Heart left ventricle (tissue), 16 donors: ENCODE data around the gene ST6GALNAC4. TPM values are rescaled to one million over a fixed set of nuclear protein-coding genes. Genes with fewer than 3 reads are reported as not detected.
A peak's percentile ranks its signal among the peaks of the same experiment; 100 is the strongest.

ENCODE experiments used
- ATAC-seq, 4 donors: fragments of 200-7000 bp; cut with Tn5 transposase; one replicate each; pipeline ENCODE4 v1.9.1; 2020 to 2022; ENCODE audit warnings: moderate library complexity in 4 of 4, mild to moderate bottlenecking in 3 of 4, moderate number of reproducible peaks in 1 of 4
- DNase-seq, 5 donors: peaks; one replicate each; pipeline ENCODE4 v3.0.0-alpha.2; 2020
- H3K27ac ChIP-seq, 12 donors: fragments of 200-600 bp; sonication (generic) in 4 of 12; one replicate each; pipeline versions ENCODE4 v1.5.0 to v1.8.0; 2016 to 2022; ENCODE audit warnings: mild to moderate bottlenecking in 2 of 12
- H3K27me3 ChIP-seq, 9 donors: fragments of 200-600 bp; sonication (generic) in 2 of 9; one replicate each; pipeline versions ENCODE4 v1.5.1 to v1.8.0; 2016 to 2022; ENCODE audit warnings: mild to moderate bottlenecking in 3 of 9
- H3K36me3 ChIP-seq, 9 donors: fragments of 200-600 bp; sonication (generic) in 2 of 9; one replicate each; pipeline versions ENCODE4 v1.5.0 to v1.8.0; 2018 to 2022; ENCODE audit warnings: mild to moderate bottlenecking in 2 of 9
- H3K4me1 ChIP-seq, 12 donors: fragments of 200-600 bp; sonication (generic) in 4 of 12; one replicate each; pipeline versions ENCODE4 v1.5.0 to v1.8.0; 2016 to 2022; ENCODE audit warnings: mild to moderate bottlenecking in 3 of 12
- H3K4me3 ChIP-seq, 12 donors: fragments of 200-600 bp; sonication (generic) in 4 of 12; one replicate each; pipeline versions ENCODE4 v1.5.0 to v1.8.0; 2017 to 2022; ENCODE audit warnings: mild to moderate bottlenecking in 9 of 12, moderate library complexity in 4 of 12
- H3K9me3 ChIP-seq, 12 donors: fragments of 200-600 bp; sonication (generic) in 4 of 12; one replicate each; pipeline versions ENCODE4 v1.5.0 to v1.8.0; 2016 to 2022; ENCODE audit warnings: mild to moderate bottlenecking in 1 of 12
- CTCF ChIP-seq, 12 donors: fragments of 200-600 bp; sonication (generic) in 4 of 12; IDR thresholded peaks; one replicate each; pipeline versions ENCODE4 v1.5.0 to v1.8.0; 2018 to 2022; ENCODE audit warnings: antibody characterized with exemption in 12 of 12, mild to moderate bottlenecking in 5 of 12
- POLR2A ChIP-seq, 2 donors: fragments of 450-650 bp; IDR thresholded peaks; one replicate each; pipeline ENCODE4 v1.6.1; 2017; ENCODE audit warnings: antibody characterized with exemption in 2 of 2, mild to moderate bottlenecking in 2 of 2, moderate library complexity in 2 of 2
- WGBS, 4 donors: extraction: QIAGEN DNeasy Blood & Tissue Kit in 2 of 4; methylation state at CpG; one replicate each; pipeline versions ENCODE4 v1.1.5 to v1.1.7; 2013 to 2018; 5-methylcytosine and 5-hydroxymethylcytosine counted together
- intact Hi-C, 10 donors: fragments of 100-400 bp; cut with DNase I; formaldehyde crosslinking; loops; one replicate each; pipeline versions ENCODE4 v1.11.1 to v1.14.2; 2022
- polyA plus RNA-seq, 2 donors: library from polyadenylated mRNA; stranded (reverse); fragments of 200-250 nt; gene quantifications; one replicate each; pipeline ENCODE4 v1.2.3, GENCODE V29; 2013
- total RNA-seq, 9 donors: library from RNA; depleted of rRNA in 2 of 9; stranded (reverse); fragments of >200 nt in 2 of 9; fragmentation: NEBNext Ultra II Directional in 3 of 9; extraction: Animal tissue kit (Norgen Biotek cat#: 25700) in 3 of 9; gene quantifications; one replicate each; pipeline versions ENCODE4 v1.1.0 to v1.2.4, GENCODE V29; 2016 to 2023
- donor health status: ischemic (EF 13 %, LVEDD 7.1; RV severe dilation, severe dysfunction).
- donor health status: healthy with polysubstance abuse.
- donor health status: DM: no; HTN: yes; CAD: no.
- donor health status: DM: no; HTN: no; CAD: no.
- donor health status: ischemic (EF 25% LVEDD 6.9; RV normal size, moderate dysfunction).
- donor health status: ischemic (EF 25% LVEDD 5.7; RV mildly dilated, moderate dysfunction).
- donor health status: healthy.
- donor health status: DM: yes; HTN: yes; CAD: no.
- donor health status: ischemic (EF 35%, LVEDD 5.7; RV mildly dilated, moderate dysfunction).
- donor health status: nonischemic (EF 11% LVEDD 7.7; RV severe dilation, severe dysfunction).
- donor health status: DM: yes; HTN: yes; CAD: no.
- donor health status: PGD.
- donor health status: ischemic (EF 29% LVEDD 5.4; RV normal size, mild dysfunction).
- donor health status: nonischemic (EF 23%, LVEDD 6.1; RV moderate dilation, normal function).

Gene ST6GALNAC4
- total and polyA plus RNA-seq, 11 donors = 17.0 to 72.0 (median 42.6) TPM

DNA sequence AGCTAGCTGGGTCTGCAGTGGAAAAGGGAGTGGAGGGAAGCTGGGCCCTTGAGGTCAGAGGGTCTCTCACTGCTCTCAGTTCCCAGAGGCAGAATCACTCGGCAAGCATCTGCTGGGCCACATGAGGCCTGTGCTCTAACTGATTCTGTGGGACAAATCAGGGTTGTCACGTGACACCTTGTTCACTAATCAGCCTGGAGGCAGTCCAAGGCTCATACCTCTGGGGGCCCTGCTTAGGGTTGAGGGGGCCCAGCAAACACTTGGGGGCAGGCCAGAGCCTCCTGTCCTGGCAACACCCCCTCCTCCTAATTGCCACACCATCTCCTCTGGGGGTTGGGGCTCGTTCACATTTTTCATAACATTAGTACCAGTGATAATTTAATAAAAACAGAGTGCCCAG, 29.9 kb upstream of the ST6GALNAC4 start:
- intact Hi-C loops = loop anchor here in 2 of 10 donors (1.0 to 5.0 kb wide), 2 partner anchors 88 to 171 kb away; no protein-coding TSS in a partner anchor
- no peak overlapping the region for H3K4me3 ChIP-seq
- no peaks in the 10 kb centered on the region for H3K9me3 ChIP-seq
- peaks cover 0 to 32% (median 18%) of the 10 kb centered on the region in 9 donors for H3K36me3 ChIP-seq
- TF ChIP-seq POLR2A (IDR thresholded peaks at IDR 0.05) (no peak), CTCF (IDR thresholded peaks at IDR 0.05) (no peak)
- WGBS, 4 donors = 27 to 62% (median 45%) methylated on average over 3 of the region's 3 CpGs
- ATAC-seq (no peak), DNase-seq (peak in 1 of 5 donors; percentile 41)
- H3K27ac ChIP-seq = peak overlapping the region in 11 of 12 donors; percentile 1 to 85 (median 57)
- H3K4me1 ChIP-seq = peaks cover 0 to 67% (median 38%) of the 10 kb centered on the region in 12 donors
- H3K27me3 ChIP-seq = no peaks in the 10 kb centered on the region

- WGBS, 4 donors = 66 to 81% (median 76%) methylated on average over 8 to 9 of the region's 9 CpGs
- Histone ChIP-seq H3K4me3 (no peak overlapping the region), H3K36me3 (peaks cover 0 to 32% (median 18%) of the 10 kb centered on the region in 9 donors), H3K9me3 (no peaks in the 10 kb centered on the region), H3K4me1 (peaks cover 0 to 61% (median 34%) of the 10 kb centered on the region in 12 donors), H3K27me3 (no peaks in the 10 kb centered on the region), H3K27ac (peak overlapping the region in 11 of 12 donors; percentile 1 to 85 (median 57))
- ATAC-seq = no peak
- intact Hi-C loops = loop anchor here in 1 of 10 donors (5.0 kb wide), 1 partner anchor 171 kb away; no protein-coding TSS in a partner anchor
- peak in 1 of 5 donors; percentile 23 for DNase-seq
- TF ChIP-seq CTCF (IDR thresholded peaks at IDR 0.05) = no peak
- no peak for TF ChIP-seq POLR2A (IDR thresholded peaks at IDR 0.05)
These were observed 29.1 kb upstream of the ST6GALNAC4 start for GRCh38 chr9:127945942-127946341.

DNA sequence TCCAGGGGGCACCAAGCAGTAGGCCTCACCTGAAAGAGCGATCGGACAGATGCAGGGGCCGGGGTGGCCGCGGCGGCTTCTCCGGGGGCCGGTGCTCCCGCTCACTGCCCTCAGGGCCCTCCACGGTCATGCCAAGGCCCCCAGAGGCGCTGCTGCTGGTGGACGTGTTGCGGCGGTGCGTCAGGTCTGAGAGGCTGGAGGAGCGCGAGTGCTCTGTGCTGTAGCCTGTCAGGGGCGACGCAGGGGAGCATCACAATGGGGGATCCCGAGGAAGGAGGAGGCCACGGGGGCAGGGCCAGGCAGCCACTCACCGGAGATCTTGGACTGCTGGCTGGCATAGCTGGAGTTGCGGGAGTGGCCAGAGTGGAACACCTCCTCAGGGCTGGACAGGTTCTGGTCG, 28.5 kb upstream of the ST6GALNAC4 start:
- Histone ChIP-seq H3K27ac (peak overlapping the region in 5 of 12 donors; percentile 20 to 85 (median 60)), H3K36me3 (peaks cover 0 to 36% (median 18%) of the 10 kb centered on the region in 9 donors), H3K4me3 (no peak overlapping the region), H3K27me3 (no peaks in the 10 kb centered on the region), H3K9me3 (no peaks in the 10 kb centered on the region), H3K4me1 (peaks cover 0 to 55% (median 28%) of the 10 kb centered on the region in 12 donors)
- DNase-seq (no peak), ATAC-seq (no peak)
- TF ChIP-seq CTCF (IDR thresholded peaks at IDR 0.05) (no peak), POLR2A (IDR thresholded peaks at IDR 0.05) (no peak)
- WGBS, 4 donors = 88 to 94% (median 92%) methylated on average over 21 to 24 of the region's 24 CpGs
- intact Hi-C loops = loop anchor here in 1 of 10 donors (5.0 kb wide), 1 partner anchor 172 kb away; no protein-coding TSS in a partner anchor

DNA sequence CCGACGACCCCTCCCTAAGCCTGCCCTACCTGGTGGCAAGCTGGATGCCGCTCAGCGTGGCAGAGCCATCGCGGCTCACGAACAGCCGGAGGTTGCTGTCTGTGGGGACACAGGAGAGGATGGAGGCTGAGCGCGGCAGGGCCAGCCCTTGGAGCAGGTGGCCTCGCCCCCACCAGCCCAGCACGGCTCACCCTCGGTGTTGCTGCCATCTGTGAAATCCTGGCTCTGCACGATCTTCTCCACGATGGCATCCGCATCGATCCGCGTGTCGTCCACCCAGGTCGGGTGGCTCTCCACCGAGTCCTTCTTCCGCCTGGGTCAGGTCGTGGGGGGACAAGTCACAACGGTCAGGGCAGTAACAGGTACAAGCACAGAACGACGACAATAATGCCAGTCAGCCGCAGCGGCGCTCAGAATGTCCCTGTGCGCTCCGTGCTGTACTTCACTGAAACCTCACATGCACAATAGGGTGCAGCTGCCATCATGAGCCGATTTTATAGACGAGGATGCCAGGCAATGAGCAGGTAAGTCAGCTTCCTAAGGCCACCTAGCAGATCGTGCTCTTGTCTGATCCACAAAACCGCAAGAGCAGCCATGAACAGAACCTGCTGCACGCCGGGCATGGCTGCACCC, 27.9 kb upstream of the ST6GALNAC4 start:
- Histone ChIP-seq H3K27ac (peak overlapping the region in 2 of 12 donors; percentile 38 to 60), H3K4me1 (peaks cover 0 to 49% (median 23%) of the 10 kb centered on the region in 12 donors), H3K27me3 (no peaks in the 10 kb centered on the region), H3K4me3 (no peak overlapping the region), H3K36me3 (peaks cover 0 to 36% (median 18%) of the 10 kb centered on the region in 9 donors), H3K9me3 (no peaks in the 10 kb centered on the region)
- ATAC-seq (no peak), DNase-seq (peak in 1 of 5 donors; percentile 24)
- intact Hi-C loops = loop anchor here in 5 of 10 donors (5.0 kb wide), 1 partner anchor 173 kb away; no protein-coding TSS in a partner anchor
- WGBS, 4 donors = 94 to 95% (median 94%) methylated on average over 33 to 38 of the region's 38 CpGs
- TF ChIP-seq POLR2A (IDR thresholded peaks at IDR 0.05) = no peak
- no peak for TF ChIP-seq CTCF (IDR thresholded peaks at IDR 0.05)
